COLO668 (cell line): Measurements from ENCODE around the gene IRF5.
"Not testable (repeated sequence)": the region's sequence is repeated elsewhere in the genome, so short reads cannot be mapped to it uniquely, and the experiment has no call there.

Source experiments
- DNase-seq: peaks from one replicate; lab custom pipeline; 2025; ENCODE audit not compliant: unreplicated experiment; lab: John Stamatoyannopoulos, UW

Gene IRF5

GRCh38 chr7:128906001-128906765 is 31.5 kb upstream of the IRF5 start:
- no peak for DNase-seq

GRCh38 chr7:128906766-128907559 is 30.8 kb upstream of the IRF5 start:
- DNase-seq: no peak

- no peak for DNase-seq
These were observed 28.7 kb upstream of the IRF5 start for GRCh38 chr7:128908750-128909624.

- no peak for DNase-seq
These were observed 27.8 kb upstream of the IRF5 start for GRCh38 chr7:128909625-128910568.

GRCh38 chr7:128910569-128910945 is 27.2 kb upstream of the IRF5 start, which contains the start of gene KCP:
Gene KCP (minus strand): TSS chr7:128910709. CDS start chr7:128910676, 33 bp downstream.
- DNase-seq: no peak

GRCh38 chr7:128911423-128912031 is 26.2 kb upstream of the IRF5 start:
- DNase-seq: no peak

GRCh38 chr7:128912281-128912680 is 25.4 kb upstream of the IRF5 start:
- no peak for DNase-seq

- not testable (repeated sequence) for DNase-seq
These were observed 24.8 kb upstream of the IRF5 start for GRCh38 chr7:128912709-128913495.

GRCh38 chr7:128913870-128914565 is 23.7 kb upstream of the IRF5 start:
- DNase-seq: no peak

- no peak for DNase-seq
These were observed 23.1 kb upstream of the IRF5 start for GRCh38 chr7:128914566-128915151.

GRCh38 chr7:128915271-128915819 is 22.4 kb upstream of the IRF5 start:
- no peak for DNase-seq

GRCh38 chr7:128915841-128916642 is 21.7 kb upstream of the IRF5 start:
- no peak for DNase-seq

- no peak for DNase-seq
These were observed 21.1 kb upstream of the IRF5 start for GRCh38 chr7:128916643-128916915.

- DNase-seq: no peak
These were observed 20.6 kb upstream of the IRF5 start for GRCh38 chr7:128917122-128917521.

GRCh38 chr7:128918016-128918665 is 19.6 kb upstream of the IRF5 start:
- DNase-seq: no peak

GRCh38 chr7:128919241-128919640 is 18.5 kb upstream of the IRF5 start:
- no peak for DNase-seq
